T-cell (primary cell): ENCODE measurements around the gene SVIP. TPM values are rescaled to one million over a fixed set of nuclear protein-coding genes. Genes with fewer than 3 reads are reported as not detected.

Experiments used
- ATAC-seq, 4 experiments: fragments of 200-7000 bp in 3 of 4; fragments of 150-1000 bp in 1 of 4; cut with Tn5 transposase; replicated peaks in 1 of 4; 1 replicate in 3 of 4; 2 replicates in 1 of 4; pipeline ENCODE4 v1.10.0; 2021; ENCODE audit warnings: moderate library complexity in 3 of 4, mild to moderate bottlenecking in 2 of 4, moderate number of reproducible peaks in 1 of 4
- CTCF ChIA-PET, 2 donors: fragments of 300-600 bp; sonication (Branson Sonifier 250); formaldehyde crosslinking; loops; one replicate each; lab custom pipeline; 2022; ENCODE audit warnings: antibody characterized with exemption in 2 of 2; lab: Charles Lee
- POLR2A ChIA-PET, 2 donors: fragments of 300-600 bp; sonication (Branson Sonifier 250); formaldehyde crosslinking; loops; one replicate each; lab custom pipeline; 2022; ENCODE audit warnings: antibody characterized with exemption in 2 of 2; lab: Charles Lee
- DNase-seq, 35 experiments: peaks; one replicate each; pipeline versions ENCODE4 v3.0.0 to v3.0.0-alpha.2; 2013 to 2023
- H3K27ac ChIP-seq: one replicate; pipeline ENCODE4 v1.5.1; 2013; ENCODE audit warnings: low read length
- H3K27me3 ChIP-seq, 2 experiments: replicated peaks in 1 of 2; 1 replicate in 1 of 2; 2 replicates in 1 of 2; pipeline versions ENCODE4 v1.6.1 to v1.7.0; 2013; ENCODE audit warnings: low read length in 1 of 2, mixed read lengths in 1 of 2; ENCODE audit not compliant: control insufficient read depth in 2 of 2, insufficient read depth in 2 of 2; ENCODE audit errors: extremely low read depth in 1 of 2
- H3K36me3 ChIP-seq, 2 donors: 1 replicate in 1 of 2; 2 replicates in 1 of 2; pipeline versions ENCODE4 v1.6.1 to v1.7.0; 2013; ENCODE audit warnings: low read length in 1 of 2; ENCODE audit not compliant: control insufficient read depth in 2 of 2, insufficient read depth in 1 of 2; ENCODE audit errors: extremely low read depth in 1 of 2
- H3K4me1 ChIP-seq, 2 experiments: 1 replicate in 1 of 2; 2 replicates in 1 of 2; pipeline versions ENCODE4 v1.6.1 to v1.7.0; 2013; ENCODE audit warnings: low read length in 2 of 2, mixed read lengths in 1 of 2; ENCODE audit not compliant: insufficient read depth in 2 of 2, control insufficient read depth in 1 of 2; ENCODE audit errors: extremely low read depth in 1 of 2
- H3K4me3 ChIP-seq, 2 donors: 1 replicate in 1 of 2; 2 replicates in 1 of 2; pipeline versions ENCODE4 v1.5.1 to v1.7.0; 2013; ENCODE audit warnings: mild to moderate bottlenecking in 2 of 2, low read length in 1 of 2, moderate library complexity in 1 of 2; ENCODE audit not compliant: control insufficient read depth in 1 of 2; ENCODE audit errors: extremely low read depth in 1 of 2
- H3K9me3 ChIP-seq: 2 replicates; pipeline ENCODE4 v1.7.0; 2013
- H3K27ac Mint-ChIP-seq, 2 donors: one replicate each; pipeline ENCODE4 v1.8.0; 2020 to 2021; ENCODE audit warnings: mild to moderate bottlenecking in 2 of 2, mixed read lengths in 2 of 2
- H3K27me3 Mint-ChIP-seq, 2 donors: one replicate each; pipeline ENCODE4 v1.8.0; 2021 to 2022; ENCODE audit warnings: mixed read lengths in 2 of 2
- H3K36me3 Mint-ChIP-seq: one replicate; pipeline ENCODE4 v1.8.0; 2021; ENCODE audit warnings: mixed read lengths
- H3K4me1 Mint-ChIP-seq, 3 donors: one replicate each; pipeline ENCODE4 v1.8.0; 2020 to 2022; ENCODE audit warnings: mixed read lengths in 3 of 3, mild to moderate bottlenecking in 1 of 3
- H3K4me3 Mint-ChIP-seq, 3 donors: one replicate each; pipeline ENCODE4 v1.8.0; 2020 to 2022; ENCODE audit warnings: mild to moderate bottlenecking in 3 of 3, mixed read lengths in 3 of 3, moderate library complexity in 3 of 3
- H3K9me3 Mint-ChIP-seq, 3 donors: one replicate each; pipeline ENCODE4 v1.8.0; 2020 to 2022; ENCODE audit warnings: mixed read lengths in 3 of 3
- WGBS: methylation state at CpG from one replicate; pipeline ENCODE4 v1.1.5; 2013; ENCODE audit warnings: missing lambda C conversion rate; ENCODE audit not compliant: insufficient coverage; 5-methylcytosine and 5-hydroxymethylcytosine counted together
- total RNA-seq, 35 experiments: library from RNA in 6 of 35; stranded (reverse) in 6 of 35; fragments of 120-200 nt in 1 of 35; gene quantifications; one replicate each; pipeline versions ENCODE4 v1.2.1 to v1.2.4 and lab custom pipeline; 2013 to 2026

The SVIP gene, protein sequence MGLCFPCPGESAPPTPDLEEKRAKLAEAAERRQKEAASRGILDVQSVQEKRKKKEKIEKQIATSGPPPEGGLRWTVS
- total RNA-seq (10 to 100 TPM; 40.9 to 53.4 (median 48.4) TPM), total RNA-seq (lab: John Stamatoyannopoulos, UW) (37.1 to 120 (median 70.6) reads per million in 29 experiments)
- 49.8 TPM for total RNA-seq (2013)

- ATAC-seq: peak; percentile 87 to 95 (median 92)
- H3K4me3 Mint-ChIP-seq: peak within 1 kb of the TSS; percentile 90 to 92 (median 92)
Observed at GRCh38 chr11:22829231-22830081, at the start of gene SVIP. Gene SVIP, minus strand, starts transcription at chr11:22829801. Its CDS starts 53 bp downstream, at chr11:22829748.

DNA sequence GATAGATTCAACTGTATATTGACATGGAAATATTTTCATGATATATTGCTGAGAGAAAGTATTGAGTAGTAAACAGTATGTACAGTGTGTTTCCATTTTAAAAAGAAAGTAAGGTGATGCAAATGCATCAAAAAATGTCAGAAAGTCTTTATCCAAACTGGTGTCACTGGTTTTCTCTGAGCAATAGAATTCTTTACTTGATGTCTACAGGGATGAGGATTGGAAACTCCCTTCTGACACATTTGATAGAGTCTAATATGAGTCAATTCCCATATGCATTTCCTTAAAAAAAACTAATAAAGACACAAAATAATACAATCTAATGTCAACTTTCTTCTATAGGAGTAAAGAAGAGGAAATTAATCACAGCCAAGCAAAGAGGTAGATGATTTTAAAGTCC, 49.0 kb upstream of the SVIP start:
- H3K27ac Mint-ChIP-seq: no peak overlapping the region
- ChIA-PET CTCF (no interaction called here), POLR2A (no interaction called here)
- ATAC-seq (no peak), DNase-seq (no peak)
- no peaks in the 10 kb centered on the region for H3K36me3 ChIP-seq
- H3K4me3 Mint-ChIP-seq: no peak overlapping the region
- no peaks in the 10 kb centered on the region for H3K27me3 ChIP-seq
- H3K4me3 ChIP-seq: no peak overlapping the region
- H3K27me3 Mint-ChIP-seq: no peaks in the 10 kb centered on the region
- H3K9me3 ChIP-seq: no peaks in the 10 kb centered on the region
- H3K9me3 Mint-ChIP-seq: no peaks in the 10 kb centered on the region
- H3K4me1 Mint-ChIP-seq: no peaks in the 10 kb centered on the region
- H3K4me1 ChIP-seq: no peaks in the 10 kb centered on the region
- no peaks in the 10 kb centered on the region for H3K36me3 Mint-ChIP-seq
- no peak overlapping the region for H3K27ac ChIP-seq

More at GRCh38 chr11:22829231-22830081, at the start of gene SVIP:
- ChIA-PET POLR2A (interaction anchor here (0.5 to 1.3 kb wide), 8 partner anchors 13 to 248 kb away, joined by 3 to 8 read pairs (median 4); no protein-coding TSS in a partner anchor), CTCF (interaction anchor here (0.5 to 2.3 kb wide), 11 partner anchors 9 to 856 kb away, joined by 3 to 12 read pairs (median 4); partner anchors contain the start of gene FANCF (in 1 of the 2))
- Mint-ChIP-seq H3K36me3 (peaks cover 15% of the 10 kb centered on the region), H3K27ac (peak within 1 kb of the TSS; percentile 84 to 93), H3K9me3 (no peaks in the 10 kb centered on the region), H3K4me1 (peaks cover 16 to 25% (median 18%) of the 10 kb centered on the region in 3 donors), H3K27me3 (no peaks in the 10 kb centered on the region)
- WGBS: 1% methylated on average over 60 of the region's 79 CpGs
- DNase-seq: peak; percentile 76 to 96 (median 90)
- peak within 1 kb of the TSS; percentile 82 for H3K27ac ChIP-seq
- H3K9me3 ChIP-seq: no peaks in the 10 kb centered on the region
- peaks cover 0 to 15% of the 10 kb centered on the region in 2 donors for H3K36me3 ChIP-seq
- H3K27me3 ChIP-seq: no peaks in the 10 kb centered on the region
- peak within 1 kb of the TSS; percentile 87 to 92 for H3K4me3 ChIP-seq
- peaks cover 3 to 11% of the 10 kb centered on the region in 2 experiments for H3K4me1 ChIP-seq

DNA sequence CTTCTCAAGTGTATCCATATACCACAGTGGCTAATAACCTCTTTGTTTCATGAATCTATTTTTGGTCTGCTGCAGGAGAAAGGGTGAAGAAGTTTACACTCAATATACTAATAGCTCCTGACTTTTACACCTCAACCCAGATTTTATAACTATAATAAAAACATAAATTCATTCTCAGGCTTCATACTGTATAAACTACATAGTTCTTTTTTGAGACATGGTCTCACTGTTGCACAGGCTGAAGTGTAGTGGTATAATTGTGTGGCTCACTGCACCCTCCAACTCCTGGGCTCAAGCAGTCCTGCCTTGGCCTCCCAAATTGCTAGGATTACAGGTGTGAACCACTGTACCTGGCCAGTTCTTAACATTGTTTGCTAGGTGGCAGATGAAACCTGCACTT, 48.4 kb upstream of the SVIP start:
- H3K9me3 Mint-ChIP-seq: no peaks in the 10 kb centered on the region
- H3K4me3 Mint-ChIP-seq: no peak overlapping the region
- Histone ChIP-seq H3K4me1 (no peaks in the 10 kb centered on the region), H3K27me3 (no peaks in the 10 kb centered on the region), H3K4me3 (no peak overlapping the region), H3K36me3 (no peaks in the 10 kb centered on the region), H3K9me3 (no peaks in the 10 kb centered on the region), H3K27ac (no peak overlapping the region)
- no peak for DNase-seq
- H3K4me1 Mint-ChIP-seq: no peaks in the 10 kb centered on the region
- ATAC-seq: no peak
- H3K27ac Mint-ChIP-seq: no peak overlapping the region
- H3K27me3 Mint-ChIP-seq: no peaks in the 10 kb centered on the region
- H3K36me3 Mint-ChIP-seq: no peaks in the 10 kb centered on the region
- ChIA-PET POLR2A (interaction anchor here in 1 of 2 donors (0.5 kb wide), 1 partner anchor 48 kb away, joined by 3 read pairs; no protein-coding TSS in a partner anchor), CTCF (interaction anchor here in 1 of 2 donors (1.0 kb wide), 1 partner anchor 11 kb away, joined by 3 read pairs; no protein-coding TSS in a partner anchor)

DNA sequence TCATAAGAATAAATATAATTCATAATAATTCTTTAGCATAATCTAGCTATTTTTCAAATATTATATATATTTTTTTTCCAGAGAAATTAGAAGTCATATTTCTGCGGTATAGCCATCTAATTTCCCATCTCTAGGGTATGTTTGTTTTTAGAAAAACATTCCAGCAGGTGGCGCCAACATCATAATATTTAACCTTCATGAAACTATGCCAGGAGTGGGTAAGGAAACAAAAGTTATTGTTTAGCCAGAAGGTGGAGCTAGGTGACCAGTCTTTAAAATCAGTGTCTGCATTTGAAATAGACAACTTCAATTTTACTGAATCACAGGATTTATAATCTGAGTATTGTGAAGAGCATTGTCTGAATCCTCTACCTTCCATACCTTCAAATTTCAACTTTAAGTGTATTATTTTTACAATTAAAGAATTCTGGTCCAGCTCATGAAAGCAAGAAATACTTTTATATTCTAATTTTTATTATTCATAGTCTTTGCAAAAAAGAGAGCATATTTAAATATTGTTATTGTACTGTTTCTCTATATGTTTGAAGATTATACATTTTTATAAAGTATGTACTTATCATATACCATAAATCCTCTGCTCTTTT, 46.4 kb upstream of the SVIP start:
- Histone ChIP-seq H3K9me3 (no peaks in the 10 kb centered on the region), H3K36me3 (no peaks in the 10 kb centered on the region), H3K27me3 (no peaks in the 10 kb centered on the region), H3K4me1 (no peaks in the 10 kb centered on the region), H3K4me3 (no peak overlapping the region), H3K27ac (no peak overlapping the region)
- Mint-ChIP-seq H3K27me3 (no peaks in the 10 kb centered on the region), H3K4me3 (no peak overlapping the region), H3K36me3 (no peaks in the 10 kb centered on the region), H3K27ac (no peak overlapping the region), H3K4me1 (no peaks in the 10 kb centered on the region), H3K9me3 (no peaks in the 10 kb centered on the region)
- POLR2A ChIA-PET: no interaction called here
- DNase-seq: peak in 33 of 35 experiments; percentile 5 to 80 (median 38)
- CTCF ChIA-PET: interaction anchor here (0.6 to 2.4 kb wide), 14 partner anchors 8 to 52 kb away, joined by 3 to 14 read pairs (median 3); partner anchors contain the start of gene SVIP (in 2 of the 2)
- peak; percentile 45 to 86 (median 70) for ATAC-seq
- WGBS: no CpG with 5 or more reads among the region's 2 CpGs

DNA sequence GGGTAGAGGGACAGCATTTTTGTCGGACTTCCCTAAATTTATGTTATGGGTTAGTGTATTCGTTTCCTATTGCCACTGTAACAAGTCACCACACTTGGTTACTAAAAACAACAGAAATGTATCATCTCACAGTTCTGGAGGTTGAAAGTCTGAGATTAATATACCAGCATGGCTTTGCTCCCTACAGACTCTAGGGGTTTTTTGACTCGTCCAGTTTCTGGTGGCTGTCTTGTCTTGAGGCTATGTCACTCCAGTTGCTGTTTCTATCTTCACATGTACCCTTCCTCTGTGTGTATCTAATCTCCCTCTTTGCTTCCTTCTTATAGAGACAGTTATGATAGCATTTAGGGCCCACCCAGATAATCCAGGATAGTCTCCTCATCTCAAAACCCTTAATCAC, 39.7 kb upstream of the SVIP start:
- WGBS: no CpG with 5 or more reads among the region's 3 CpGs
- H3K4me1 Mint-ChIP-seq: no peaks in the 10 kb centered on the region
- Histone ChIP-seq H3K36me3 (no peaks in the 10 kb centered on the region), H3K27me3 (no peaks in the 10 kb centered on the region), H3K27ac (no peak overlapping the region), H3K9me3 (no peaks in the 10 kb centered on the region), H3K4me1 (no peaks in the 10 kb centered on the region), H3K4me3 (no peak overlapping the region)
- DNase-seq (no peak), ATAC-seq (no peak)
- H3K9me3 Mint-ChIP-seq: no peaks in the 10 kb centered on the region
- CTCF ChIA-PET: no interaction called here
- no peaks in the 10 kb centered on the region for H3K27me3 Mint-ChIP-seq
- POLR2A ChIA-PET: no interaction called here
- H3K27ac Mint-ChIP-seq: no peak overlapping the region
- peaks cover 8% of the 10 kb centered on the region for H3K36me3 Mint-ChIP-seq
- no peak overlapping the region for H3K4me3 Mint-ChIP-seq

DNA sequence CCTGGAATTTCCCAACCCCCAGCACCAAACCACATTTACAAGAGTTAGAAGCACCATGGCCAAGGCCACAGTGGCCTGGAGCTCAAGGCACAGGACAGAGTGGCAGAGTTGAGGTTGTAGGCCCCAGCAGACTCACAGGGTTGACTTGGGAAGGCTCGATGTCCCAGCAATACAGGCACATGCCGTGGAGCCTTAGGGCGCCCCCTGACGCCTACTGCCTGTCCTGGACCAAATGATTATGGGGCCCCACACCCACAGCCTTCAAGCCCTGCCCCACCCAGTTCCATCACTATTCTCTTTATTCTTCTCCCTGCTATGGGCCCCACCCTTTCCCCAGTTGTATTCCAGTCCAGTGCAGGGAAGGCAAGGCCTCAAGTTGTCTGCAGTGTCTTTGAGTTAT, 30.6 kb upstream of the SVIP start, which contains the start of gene CCDC179:
Gene CCDC179, minus strand, starts transcription at position 234 of the 400 bp plus-strand sequence. Its CDS starts 53 bp downstream, at position 181.
- Mint-ChIP-seq H3K4me3 (no peak within 1 kb of the TSS), H3K27me3 (no peaks in the 10 kb centered on the region), H3K9me3 (no peaks in the 10 kb centered on the region), H3K27ac (no peak within 1 kb of the TSS), H3K4me1 (no peaks in the 10 kb centered on the region), H3K36me3 (peaks cover 14% of the 10 kb centered on the region)
- ATAC-seq (no peak), DNase-seq (no peak)
- H3K36me3 ChIP-seq: no peaks in the 10 kb centered on the region
- H3K4me3 ChIP-seq: no peak within 1 kb of the TSS
- no peaks in the 10 kb centered on the region for H3K9me3 ChIP-seq
- no peak within 1 kb of the TSS for H3K27ac ChIP-seq
- H3K4me1 ChIP-seq: no peaks in the 10 kb centered on the region
- WGBS: 86% methylated on average over 4 of the region's 4 CpGs
- ChIA-PET CTCF (interaction anchor here in 1 of 2 donors (0.8 kb wide), 1 partner anchor 15 kb away, joined by 3 read pairs; no protein-coding TSS in a partner anchor), POLR2A (no interaction called here)
- H3K27me3 ChIP-seq: no peaks in the 10 kb centered on the region
